Endodermal cell (in vitro differentiated cells): Measurements from ENCODE around the gene PLAGL1. TPM values are rescaled to one million over a fixed set of nuclear protein-coding genes. Genes with fewer than 3 reads are reported as not detected.

Experiments
- DNase-seq: peaks from one replicate; pipeline ENCODE4 v3.0.0-alpha.2; 2017
- H3K27ac ChIP-seq: 2 replicates; pipeline ENCODE4 v1.5.1; 2013; ENCODE audit warnings: mild to moderate bottlenecking, low read depth, low read length, moderate library complexity
- H3K27me3 ChIP-seq: 2 replicates; pipeline ENCODE4 v1.6.1; 2013; ENCODE audit warnings: mild to moderate bottlenecking, low read length, moderate library complexity; ENCODE audit not compliant: insufficient read depth, control insufficient read depth, poor library complexity, severe bottlenecking
- H3K36me3 ChIP-seq: 2 replicates; pipeline ENCODE4 v1.7.0; 2013; ENCODE audit warnings: mild to moderate bottlenecking, low read length, moderate library complexity; ENCODE audit not compliant: control insufficient read depth, insufficient read depth
- H3K4me1 ChIP-seq: one replicate; pipeline ENCODE4 v1.7.0; 2013; ENCODE audit warnings: low read length; ENCODE audit not compliant: control insufficient read depth, insufficient read depth
- H3K4me3 ChIP-seq: 2 replicates; pipeline ENCODE4 v1.5.1; 2013; ENCODE audit warnings: mild to moderate bottlenecking, low read length, moderate library complexity
- H3K9ac ChIP-seq: 2 replicates; pipeline ENCODE4 v1.6.1; 2013; ENCODE audit warnings: mild to moderate bottlenecking, low read length, moderate library complexity; ENCODE audit not compliant: poor library complexity, severe bottlenecking; ENCODE audit errors: extremely low read depth
- H3K9me3 ChIP-seq: 2 replicates; pipeline ENCODE4 v1.6.1; 2013; ENCODE audit warnings: mild to moderate bottlenecking, low read length, moderate library complexity; ENCODE audit not compliant: control insufficient read depth
- H3K27ac Mint-ChIP-seq: 2 replicates; pipeline ENCODE4 v1.8.0; 2020; ENCODE audit warnings: mixed read lengths
- H3K27me3 Mint-ChIP-seq: 2 replicates; pipeline ENCODE4 v1.8.0; 2021; ENCODE audit warnings: mild to moderate bottlenecking, mixed read lengths; ENCODE audit not compliant: insufficient read depth
- H3K36me3 Mint-ChIP-seq: 2 replicates; pipeline ENCODE4 v1.8.0; 2020; ENCODE audit warnings: low read depth, mixed read lengths
- H3K4me1 Mint-ChIP-seq: 2 replicates; pipeline ENCODE4 v1.8.0; 2020; ENCODE audit warnings: mixed read lengths
- H3K4me3 Mint-ChIP-seq: 2 replicates; pipeline ENCODE4 v1.8.0; 2020; ENCODE audit warnings: mild to moderate bottlenecking, moderate library complexity, mixed read lengths
- H3K9me3 Mint-ChIP-seq: 2 replicates; pipeline ENCODE4 v1.8.0; 2020; ENCODE audit warnings: mild to moderate bottlenecking, mixed read lengths
- WGBS, 2 experiments: methylation state at CpG; one replicate each; pipeline versions ENCODE4 v1.1.5 to v1.1.7; 2013; ENCODE audit warnings: missing lambda C conversion rate in 2 of 2, mixed read lengths in 1 of 2; ENCODE audit not compliant: insufficient coverage in 1 of 2, insufficient read length in 1 of 2; 5-methylcytosine and 5-hydroxymethylcytosine counted together
- total RNA-seq, 2 donors: library from RNA; stranded (reverse); fragmentation: NEBNext Ultra II Directional in 1 of 2; extraction: Animal tissue kit (Norgen Biotek cat#: 25700) in 1 of 2; gene quantifications; 2 replicates in 1 of 2; 3 replicates in 1 of 2; pipeline ENCODE4 v1.2.1, GENCODE V29; 2021
- TF ChIP-seq, protein P1 (sequence below): fragments of 200-600 bp; sonication (generic); conservative IDR thresholded peaks from 2 replicates; pipeline ENCODE4 v1.5.0; 2021; ENCODE audit warnings: antibody characterized with exemption, mild to moderate bottlenecking

Gene PLAGL1
- total RNA-seq, 2 donors from 2014 or later: 1.4 to 1.6 TPM

DNA sequence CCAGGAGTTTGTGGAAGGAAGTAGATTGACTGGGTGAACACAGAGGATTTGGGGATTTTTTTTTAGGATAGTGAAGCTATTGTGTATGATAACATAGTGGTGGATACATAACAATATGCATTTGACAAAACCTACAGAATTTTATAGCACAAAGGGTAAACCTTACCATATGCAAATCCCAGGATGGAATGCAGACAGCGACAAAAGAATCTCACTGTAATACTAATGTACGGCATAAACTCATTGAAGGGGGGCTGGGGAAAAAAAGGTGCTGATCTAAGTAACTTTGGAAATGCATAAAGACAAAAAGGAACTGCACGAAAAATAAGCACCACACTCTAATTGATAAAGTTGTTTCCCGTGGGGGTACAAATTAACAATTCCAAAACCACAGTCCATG lies 15.2 kb upstream of the PLAGL1 start:
- H3K4me1 Mint-ChIP-seq: no peaks in the 10 kb centered on the region
- no peak for DNase-seq
- peaks cover 26% of the 10 kb centered on the region for H3K27me3 Mint-ChIP-seq
- H3K27ac Mint-ChIP-seq: no peak overlapping the region
- TF ChIP-seq, protein P1, sequence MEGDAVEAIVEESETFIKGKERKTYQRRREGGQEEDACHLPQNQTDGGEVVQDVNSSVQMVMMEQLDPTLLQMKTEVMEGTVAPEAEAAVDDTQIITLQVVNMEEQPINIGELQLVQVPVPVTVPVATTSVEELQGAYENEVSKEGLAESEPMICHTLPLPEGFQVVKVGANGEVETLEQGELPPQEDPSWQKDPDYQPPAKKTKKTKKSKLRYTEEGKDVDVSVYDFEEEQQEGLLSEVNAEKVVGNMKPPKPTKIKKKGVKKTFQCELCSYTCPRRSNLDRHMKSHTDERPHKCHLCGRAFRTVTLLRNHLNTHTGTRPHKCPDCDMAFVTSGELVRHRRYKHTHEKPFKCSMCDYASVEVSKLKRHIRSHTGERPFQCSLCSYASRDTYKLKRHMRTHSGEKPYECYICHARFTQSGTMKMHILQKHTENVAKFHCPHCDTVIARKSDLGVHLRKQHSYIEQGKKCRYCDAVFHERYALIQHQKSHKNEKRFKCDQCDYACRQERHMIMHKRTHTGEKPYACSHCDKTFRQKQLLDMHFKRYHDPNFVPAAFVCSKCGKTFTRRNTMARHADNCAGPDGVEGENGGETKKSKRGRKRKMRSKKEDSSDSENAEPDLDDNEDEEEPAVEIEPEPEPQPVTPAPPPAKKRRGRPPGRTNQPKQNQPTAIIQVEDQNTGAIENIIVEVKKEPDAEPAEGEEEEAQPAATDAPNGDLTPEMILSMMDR: no peak
- Histone ChIP-seq H3K27ac (no peak overlapping the region), H3K9ac (no peak overlapping the region), H3K4me3 (no peak overlapping the region), H3K4me1 (no peaks in the 10 kb centered on the region), H3K27me3 (no peaks in the 10 kb centered on the region), H3K36me3 (no peaks in the 10 kb centered on the region), H3K9me3 (no peaks in the 10 kb centered on the region)
- no peak overlapping the region for H3K4me3 Mint-ChIP-seq
- no peaks in the 10 kb centered on the region for H3K36me3 Mint-ChIP-seq
- no peaks in the 10 kb centered on the region for H3K9me3 Mint-ChIP-seq
- WGBS, 2 experiments: 82 to 89% methylated on average over 2 to 4 of the region's 4 CpGs

DNA sequence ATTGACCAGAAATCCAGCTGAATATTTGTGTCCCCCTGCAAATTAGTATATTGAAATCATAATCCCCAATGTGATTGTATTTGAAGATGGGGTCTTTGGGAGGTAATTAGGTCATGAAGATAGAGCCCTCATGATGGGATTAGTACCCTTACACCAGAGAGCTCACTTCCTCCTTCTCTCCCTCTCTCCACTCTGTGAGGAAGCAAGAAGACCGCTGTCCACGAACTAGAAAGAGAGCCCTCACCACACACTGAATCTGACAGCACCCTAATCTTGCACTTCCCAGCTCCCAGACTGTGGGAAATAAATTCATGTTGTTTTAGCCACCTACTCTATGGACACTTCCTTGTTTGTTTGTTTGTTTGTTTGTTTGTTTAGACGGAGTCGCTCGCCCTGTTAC lies 11.9 kb upstream of the PLAGL1 start:
- 96% methylated on average over 5 of the region's 5 CpGs; no CpG with 5 or more reads in 1 of the 2 experiments for WGBS, 2 experiments
- H3K4me1 Mint-ChIP-seq: peaks cover 9% of the 10 kb centered on the region
- DNase-seq: no peak
- Histone ChIP-seq H3K27me3 (no peaks in the 10 kb centered on the region), H3K4me1 (peaks cover 3% of the 10 kb centered on the region), H3K9ac (no peak overlapping the region), H3K9me3 (no peaks in the 10 kb centered on the region), H3K36me3 (no peaks in the 10 kb centered on the region), H3K27ac (no peak overlapping the region), H3K4me3 (no peak overlapping the region)
- H3K27me3 Mint-ChIP-seq: peaks cover 12% of the 10 kb centered on the region
- TF ChIP-seq, protein P1: no peak
- H3K9me3 Mint-ChIP-seq: no peaks in the 10 kb centered on the region
- H3K36me3 Mint-ChIP-seq: no peaks in the 10 kb centered on the region
- no peak overlapping the region for H3K27ac Mint-ChIP-seq
- H3K4me3 Mint-ChIP-seq: no peak overlapping the region

DNA sequence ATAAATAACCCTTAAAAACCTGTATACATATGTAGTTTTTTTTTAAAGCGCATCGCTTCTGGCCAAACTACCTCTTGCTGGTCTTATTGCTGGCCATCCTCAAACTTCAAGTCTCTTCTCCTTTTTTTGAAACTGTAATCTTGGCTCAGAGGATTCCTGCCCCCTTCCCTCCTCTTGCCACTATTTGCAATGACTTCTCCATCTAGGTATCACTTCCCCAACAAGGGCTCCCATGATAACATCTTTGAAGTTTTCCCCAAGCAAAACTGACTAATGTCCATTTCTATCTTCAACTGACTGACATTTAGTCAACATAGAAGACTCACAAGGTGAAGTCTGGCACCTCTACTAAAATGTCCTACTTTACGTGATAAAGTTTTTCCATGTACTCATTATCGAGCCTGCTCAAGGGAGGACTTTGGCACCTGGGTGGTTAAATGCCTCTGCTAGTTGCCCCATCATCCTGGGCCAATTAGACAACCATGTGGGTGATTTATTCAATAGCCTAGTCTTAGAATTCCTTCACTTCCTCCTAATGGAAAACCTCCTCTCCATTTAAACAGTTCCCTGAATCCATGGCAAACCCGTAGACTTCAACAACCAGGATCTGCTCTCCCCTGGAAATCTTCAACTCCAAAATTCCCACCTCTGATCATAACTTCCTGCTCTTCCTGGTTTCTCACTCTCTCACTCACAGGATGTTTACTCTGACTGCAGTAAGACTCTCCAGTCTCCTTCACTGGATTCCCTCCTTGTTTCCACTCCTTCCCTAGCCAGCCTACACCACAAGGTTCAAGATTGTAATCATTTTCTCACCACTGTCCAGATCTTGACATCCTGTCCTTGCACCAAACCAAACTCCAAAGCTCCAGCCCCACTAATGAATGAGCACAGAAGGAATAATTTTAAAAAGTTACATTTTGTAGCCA lies 9.4 kb upstream of the PLAGL1 start:
- H3K27ac Mint-ChIP-seq: no peak overlapping the region
- H3K27me3 Mint-ChIP-seq: peaks cover 21% of the 10 kb centered on the region
- H3K36me3 Mint-ChIP-seq: no peaks in the 10 kb centered on the region
- TF ChIP-seq, protein P1: no peak
- Histone ChIP-seq H3K9ac (no peak overlapping the region), H3K36me3 (no peaks in the 10 kb centered on the region), H3K27me3 (no peaks in the 10 kb centered on the region), H3K27ac (no peak overlapping the region), H3K4me3 (no peak overlapping the region), H3K4me1 (peaks cover 3% of the 10 kb centered on the region), H3K9me3 (peaks cover 10% of the 10 kb centered on the region)
- H3K4me1 Mint-ChIP-seq: peaks cover 9% of the 10 kb centered on the region
- 94 to 98% methylated on average over 5 of the region's 5 CpGs for WGBS, 2 experiments
- H3K9me3 Mint-ChIP-seq: peaks cover 6% of the 10 kb centered on the region
- DNase-seq: no peak
- no peak overlapping the region for H3K4me3 Mint-ChIP-seq
